Activated CD4-positive, alpha-beta T cell treated with anti-CD3 and anti-CD28 coated beads, Interleukin-2, amount 50 U/mL, for 24 hours (primary cell): ENCODE data around the gene RELB.
"Not testable (repeated sequence)": the region's sequence is repeated elsewhere in the genome, so short reads cannot be mapped to it uniquely, and the experiment has no call there.

ENCODE experiments used
- DNase-seq, 2 donors: peaks; one replicate each; pipeline ENCODE4 v3.0.0-alpha.2; 2020; ENCODE audit warnings: low read depth in 1 of 2, low spot score in 1 of 2

The RELB gene

DNA sequence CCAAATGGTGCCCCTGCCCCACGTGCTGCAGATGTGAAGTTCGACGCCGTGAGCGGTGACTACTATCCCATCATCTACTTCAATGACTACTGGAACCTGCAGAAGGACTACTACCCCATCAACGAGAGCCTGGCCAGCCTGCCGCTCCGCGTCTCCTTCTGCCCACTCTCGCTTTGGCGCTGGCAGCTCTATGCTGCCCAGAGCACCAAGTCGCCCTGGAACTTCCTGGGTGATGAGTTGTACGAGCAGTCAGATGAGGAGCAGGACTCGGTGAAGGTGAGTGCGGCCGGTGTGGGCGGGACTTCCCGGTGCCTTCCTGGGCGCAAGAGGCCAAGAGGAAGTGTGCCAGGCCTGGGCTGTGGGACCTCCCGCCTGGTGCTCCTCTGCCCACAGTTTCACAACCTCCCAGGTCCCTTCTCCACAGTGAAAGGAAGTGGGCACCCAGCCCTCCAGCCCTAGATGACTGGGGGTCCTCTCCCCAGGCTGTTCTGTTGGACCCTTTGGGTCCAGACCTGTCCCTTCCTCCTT lies 14.1 kb upstream of the RELB start:
- no peak for DNase-seq

DNA sequence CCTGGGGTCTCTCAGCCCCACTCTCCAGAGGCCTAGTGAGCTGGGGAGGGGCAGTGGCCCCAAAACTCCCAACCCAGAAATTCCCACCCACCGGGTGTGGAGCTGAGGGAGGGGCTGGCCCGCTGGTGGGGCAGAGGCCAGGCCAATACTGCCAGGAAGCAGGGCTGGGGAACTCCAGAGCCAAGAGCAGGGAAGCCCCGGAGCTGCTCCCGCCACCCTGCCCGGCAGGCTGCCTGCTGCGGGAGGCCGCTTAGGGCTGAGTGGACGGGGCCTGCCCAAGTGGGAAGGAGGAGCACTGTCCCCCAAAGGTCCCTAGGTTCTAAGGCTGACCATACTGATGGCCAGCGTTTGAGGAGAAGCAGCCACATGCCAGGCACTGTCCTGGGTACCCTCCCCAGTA lies 13.0 kb upstream of the RELB start:
- DNase-seq: no peak

DNA sequence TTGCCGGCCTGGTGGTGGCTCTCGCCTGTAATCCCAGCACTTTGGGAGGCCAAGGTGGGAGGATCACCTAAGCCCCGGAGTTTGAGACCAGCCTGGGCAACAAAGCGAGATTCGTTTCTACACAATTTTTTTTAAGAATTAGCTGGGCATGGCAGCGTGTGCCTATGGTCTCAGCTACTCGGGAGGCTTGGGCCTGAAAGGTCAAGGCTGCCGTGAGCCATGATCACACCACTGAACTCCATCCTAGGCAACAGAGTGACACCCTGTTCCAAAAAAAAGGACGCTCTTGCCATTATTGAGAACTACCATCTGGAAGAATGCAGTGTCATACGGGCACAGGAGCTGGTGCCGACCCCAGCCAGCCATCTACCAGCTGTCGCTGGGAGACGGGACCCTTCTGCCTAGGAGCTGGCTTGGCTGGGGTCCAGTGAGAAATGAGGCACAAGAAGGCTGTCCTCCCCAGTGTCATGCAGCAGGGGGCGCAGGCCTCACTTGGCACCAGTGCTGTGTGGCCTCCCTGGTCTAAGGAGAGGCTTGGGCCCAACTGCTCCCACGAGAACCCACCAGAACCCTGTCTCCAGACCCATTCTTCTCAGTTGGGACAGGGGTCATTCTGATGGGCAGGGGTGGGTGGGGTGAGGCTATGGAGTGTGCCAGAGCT lies 12.2 kb upstream of the RELB start:
- peak; percentile 32 to 41 for DNase-seq

DNA sequence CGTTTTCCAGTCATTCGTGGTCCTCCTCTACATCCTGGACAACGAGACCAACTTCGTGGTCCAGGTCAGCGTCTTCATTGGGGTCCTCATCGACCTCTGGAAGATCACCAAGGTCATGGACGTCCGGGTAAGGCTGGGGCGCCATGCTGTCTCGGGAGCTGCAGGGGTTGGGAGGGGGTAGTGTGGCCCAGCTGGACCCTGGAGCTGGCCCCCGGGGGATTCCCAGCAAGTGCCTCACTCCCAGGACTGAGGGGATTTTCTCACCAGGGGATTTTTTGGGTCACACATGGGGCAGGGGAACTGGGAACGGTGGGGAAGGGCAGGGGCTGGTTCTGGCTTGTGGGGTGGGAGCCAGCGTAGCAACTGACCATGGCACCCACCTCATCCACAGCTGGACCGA lies 10.8 kb upstream of the RELB start:
- DNase-seq: no peak

DNA sequence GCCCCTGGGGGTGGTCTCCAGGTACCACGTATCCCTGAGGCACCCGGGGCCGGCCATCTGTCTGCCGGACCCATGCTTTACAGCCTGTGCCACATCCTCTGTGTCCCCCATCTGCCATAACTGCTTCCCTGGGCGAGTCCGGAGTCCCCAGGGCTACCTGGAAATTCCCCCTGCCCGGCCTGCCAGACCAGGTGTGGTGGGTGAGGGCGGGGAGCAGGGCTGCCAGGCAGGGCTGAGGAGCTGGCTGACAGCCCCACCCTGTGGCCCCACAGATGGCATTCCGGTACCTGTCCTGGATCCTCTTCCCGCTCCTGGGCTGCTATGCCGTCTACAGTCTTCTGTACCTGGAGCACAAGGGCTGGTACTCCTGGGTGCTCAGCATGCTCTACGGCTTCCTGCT lies 10.3 kb upstream of the RELB start:
- DNase-seq: no peak

DNA sequence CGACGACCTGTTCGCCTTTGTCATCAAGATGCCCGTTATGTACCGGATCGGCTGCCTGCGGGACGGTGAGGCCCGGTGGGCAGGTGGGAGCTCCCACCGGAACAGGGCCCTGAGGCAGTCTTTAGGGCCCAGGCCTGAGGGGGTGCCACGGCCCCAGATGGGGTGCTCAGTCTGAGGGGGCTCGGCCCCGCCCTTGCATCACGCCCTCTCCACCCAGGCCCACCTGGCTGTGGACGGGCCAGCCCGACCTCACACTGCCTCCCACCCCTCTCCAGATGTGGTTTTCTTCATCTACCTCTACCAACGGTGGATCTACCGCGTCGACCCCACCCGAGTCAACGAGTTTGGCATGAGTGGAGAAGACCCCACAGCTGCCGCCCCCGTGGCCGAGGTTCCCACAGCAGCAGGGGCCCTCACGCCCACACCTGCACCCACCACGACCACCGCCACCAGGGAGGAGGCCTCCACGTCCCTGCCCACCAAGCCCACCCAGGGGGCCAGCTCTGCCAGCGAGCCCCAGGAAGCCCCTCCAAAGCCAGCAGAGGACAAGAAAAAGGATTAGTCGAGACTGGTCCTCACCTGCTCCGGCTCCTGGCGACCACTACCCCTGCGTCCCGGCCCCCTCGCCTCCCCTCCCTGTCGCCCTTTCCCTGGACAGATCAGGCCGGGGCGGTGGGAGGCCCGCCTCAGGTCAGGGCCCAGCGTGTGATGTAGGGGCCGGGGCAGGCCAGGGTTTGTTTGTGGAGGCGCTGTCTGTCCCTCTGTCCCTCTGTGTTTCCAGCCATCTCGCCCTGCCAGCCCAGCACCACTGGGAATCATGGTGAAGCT lies 8.7 kb upstream of the RELB start:
- DNase-seq: no peak

DNA sequence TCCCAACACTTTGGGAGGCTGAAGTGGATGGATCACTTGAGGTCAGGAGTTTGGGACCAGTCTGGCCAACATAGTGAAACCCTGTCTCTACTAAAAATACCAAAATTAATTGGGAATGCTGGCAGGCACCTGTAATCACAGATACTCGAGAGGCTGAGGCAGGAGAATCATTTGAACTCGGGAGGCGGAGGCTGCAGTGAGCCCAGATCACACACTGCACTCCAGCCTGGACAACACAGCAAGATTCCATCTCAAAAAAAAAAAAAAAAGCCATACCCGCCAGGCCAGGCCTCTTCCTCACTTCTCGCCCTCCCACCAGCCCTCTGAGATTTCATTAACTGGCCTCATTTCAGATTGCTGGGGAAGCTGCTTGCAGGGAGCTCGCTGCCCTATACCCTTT lies 7.7 kb upstream of the RELB start:
- DNase-seq: no peak

DNA sequence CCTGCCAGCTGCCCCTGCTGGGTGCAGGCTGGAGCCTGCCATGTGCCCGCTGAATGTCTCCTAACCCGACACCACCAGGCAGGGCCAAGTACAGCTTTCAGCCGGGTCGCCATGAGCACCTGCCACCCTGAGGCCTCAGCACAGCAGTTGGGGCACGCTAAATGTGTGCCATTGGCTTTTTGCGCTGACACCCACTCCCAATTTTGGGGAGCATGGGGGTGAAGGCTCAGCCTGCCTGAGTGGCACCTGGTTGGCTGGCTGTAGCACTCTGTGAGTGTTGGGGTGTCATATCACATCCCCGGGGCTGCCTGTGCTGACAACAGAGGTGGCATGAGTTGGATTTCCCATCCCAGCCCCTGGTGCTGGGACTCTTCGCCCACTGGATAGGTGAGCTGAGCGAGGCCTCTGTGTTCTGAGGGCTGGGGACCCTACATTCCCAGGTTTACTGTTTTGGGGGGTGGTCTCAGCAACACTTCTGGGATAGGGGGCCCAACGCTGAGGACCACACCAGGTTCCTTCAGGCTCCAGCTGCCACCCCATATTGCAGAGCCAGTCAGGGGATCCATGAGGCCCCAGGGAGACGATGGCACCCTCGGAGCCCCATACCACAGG lies 7.2 kb upstream of the RELB start:
- DNase-seq: no peak

DNA sequence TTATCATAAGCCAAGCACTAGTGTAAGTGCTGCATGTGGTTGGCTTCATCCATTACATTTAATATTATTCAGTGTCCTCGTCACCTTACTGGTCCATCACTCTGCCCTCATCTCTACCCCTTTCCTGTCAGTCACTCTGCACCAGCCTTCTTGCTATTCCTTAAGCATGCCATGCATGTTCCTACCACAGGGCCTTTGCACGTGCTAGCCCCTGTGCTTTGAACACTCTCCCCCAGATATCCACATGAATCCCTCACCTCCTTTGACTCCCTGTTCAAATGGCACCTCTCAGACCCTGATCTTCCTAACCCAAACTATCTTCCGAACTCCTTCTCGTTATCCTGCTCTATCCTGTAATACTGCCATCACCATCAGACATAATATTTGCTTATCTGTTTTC lies 3.2 kb upstream of the RELB start:
- no peak for DNase-seq

DNA sequence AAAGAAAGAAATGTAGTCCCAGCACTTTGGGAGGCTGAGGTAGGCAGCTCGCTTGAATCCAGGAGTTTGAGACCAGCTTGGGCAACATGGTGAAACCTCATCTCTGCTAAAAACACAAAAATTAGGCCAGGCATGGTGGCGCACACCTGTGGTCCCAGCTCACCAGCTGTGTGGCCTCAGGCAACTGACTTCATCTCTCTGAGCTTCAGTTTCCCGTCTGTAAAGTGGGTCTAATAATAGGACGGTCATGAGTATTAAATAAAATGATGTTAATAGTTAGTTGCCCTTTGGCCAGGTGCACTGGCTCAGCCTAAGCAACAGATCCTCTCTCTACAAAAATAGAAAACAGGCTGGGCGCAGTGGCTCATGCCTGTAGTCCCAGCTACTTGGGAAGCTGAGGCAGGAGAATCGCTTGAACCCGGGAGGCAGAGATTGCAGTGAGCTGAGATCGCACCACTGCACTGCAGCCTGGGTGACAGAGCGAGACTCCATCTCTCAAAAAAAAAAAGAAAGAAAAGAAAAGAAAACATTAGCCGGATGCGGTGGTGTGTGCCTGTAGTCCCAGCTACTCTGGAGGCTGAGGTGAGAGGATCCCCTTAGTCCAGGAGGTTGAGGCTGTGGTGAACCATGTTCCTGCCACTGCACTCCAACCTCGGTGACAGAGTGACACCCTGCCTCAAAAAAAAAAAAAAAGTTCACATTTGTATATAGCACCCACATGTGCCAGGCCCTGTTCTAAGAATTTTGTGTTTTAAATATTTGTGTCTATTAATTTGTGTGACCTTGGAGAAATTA lies 1.9 kb upstream of the RELB start:
- not testable (repeated sequence) for DNase-seq

DNA sequence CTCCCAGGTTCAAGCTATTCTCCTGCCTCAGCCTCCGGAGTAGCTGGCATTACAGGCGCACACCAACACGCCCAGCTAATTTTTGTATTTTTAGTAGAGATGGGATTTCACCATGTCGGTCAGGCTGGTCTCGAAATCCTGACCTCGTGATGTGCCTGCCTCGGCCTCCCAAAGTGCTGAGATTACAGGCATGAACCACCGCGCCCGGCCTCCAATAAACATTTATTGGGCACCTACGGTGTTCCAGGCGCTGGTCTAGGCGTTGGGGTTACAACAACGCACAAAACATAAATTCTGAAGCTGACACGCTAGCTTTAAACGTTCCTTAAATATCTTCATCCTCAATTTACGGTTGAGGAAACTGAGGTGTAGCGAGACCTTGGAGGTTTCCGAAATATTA lies 599 bp upstream of the RELB start:
- not testable (repeated sequence) for DNase-seq

DNA sequence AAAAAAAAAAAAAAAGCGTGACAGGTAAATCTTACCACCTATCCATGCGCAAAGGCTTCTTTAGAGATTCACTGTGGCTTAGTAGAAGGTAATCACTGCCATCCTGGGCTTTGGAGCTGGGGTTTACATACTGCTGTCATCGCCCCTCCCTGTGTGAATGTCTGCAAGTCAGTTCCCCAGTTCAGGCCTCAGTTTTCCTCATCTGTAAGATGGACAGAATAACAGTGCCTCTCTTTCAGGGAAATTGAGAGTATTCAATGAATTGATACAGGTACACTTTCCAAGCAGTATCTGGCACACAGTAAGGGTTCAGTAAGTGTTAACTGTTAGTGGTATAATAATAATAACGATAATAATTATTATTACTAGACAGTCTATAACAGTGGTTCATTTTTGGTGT lies 2.2 kb downstream of the RELB start:
- DNase-seq: no peak

DNA sequence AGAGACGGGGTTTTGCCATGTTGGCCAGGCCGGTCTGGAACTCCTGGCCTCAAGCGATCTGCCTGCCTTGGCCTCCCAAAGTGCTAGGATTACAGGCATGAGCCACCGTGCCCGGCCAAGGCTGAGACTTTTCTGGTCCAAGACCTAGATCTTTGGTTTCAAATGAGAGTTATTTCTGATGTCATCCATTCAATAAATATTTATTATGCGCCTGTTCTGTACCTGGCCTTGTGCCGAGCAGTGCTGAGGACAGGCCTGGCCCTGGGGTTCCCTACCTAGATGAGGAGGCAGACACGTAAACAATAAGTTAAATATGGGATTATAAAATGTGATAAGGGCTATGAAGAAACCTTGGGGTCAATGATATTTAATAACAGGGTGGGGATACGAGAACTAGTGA lies 4.5 kb downstream of the RELB start:
- DNase-seq: no peak

DNA sequence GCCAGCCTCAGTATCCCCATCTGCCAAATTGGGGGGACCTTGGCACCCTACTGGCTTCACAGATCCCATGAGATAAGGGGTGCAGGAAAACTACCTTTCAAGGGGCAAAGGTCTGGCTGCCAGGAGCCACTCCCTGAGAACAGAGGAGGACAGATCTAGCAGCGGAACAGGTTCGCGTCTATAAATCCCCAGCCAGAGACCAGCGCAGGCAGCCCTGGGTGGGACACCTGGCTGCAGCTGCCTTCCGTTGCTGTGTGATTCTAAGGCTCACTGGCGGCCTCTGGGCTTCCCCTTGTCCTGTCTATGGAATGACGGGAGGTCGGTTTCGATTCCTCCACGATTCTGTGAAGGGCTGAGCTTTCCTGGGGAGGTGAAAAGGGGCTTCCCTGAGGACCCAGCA lies 7.3 kb downstream of the RELB start:
- no peak for DNase-seq

DNA sequence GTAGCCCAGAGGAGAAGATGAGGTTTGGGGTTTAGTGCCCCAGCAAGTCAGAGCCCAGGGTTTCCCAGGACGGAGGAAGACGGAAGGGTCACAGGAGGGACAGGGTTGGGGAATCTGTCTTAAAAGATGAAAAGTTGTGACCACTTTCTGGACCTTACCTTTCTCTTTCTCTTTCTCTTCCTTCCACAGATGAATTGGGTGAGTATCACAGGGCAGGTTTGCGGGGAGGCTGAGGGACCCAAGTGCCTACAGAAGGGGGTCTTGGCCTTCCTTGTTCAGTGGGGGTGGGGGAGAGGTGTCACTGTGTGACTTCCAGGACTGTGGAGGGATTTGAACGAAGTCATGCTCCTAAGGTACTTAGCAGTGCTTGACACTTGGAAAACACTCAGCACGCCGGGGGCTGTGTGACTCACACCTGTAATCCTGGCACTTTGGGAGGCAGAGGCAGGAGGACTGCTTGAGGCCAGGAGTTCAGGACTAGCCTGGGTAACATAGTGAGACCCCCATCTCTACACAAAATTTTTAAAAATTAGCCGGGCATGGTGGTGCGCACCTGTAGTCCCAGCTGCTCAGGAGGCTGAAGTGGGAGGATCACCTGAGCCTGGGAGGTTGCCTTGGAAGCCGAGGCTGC lies 8.5 kb downstream of the RELB start:
- no peak for DNase-seq

DNA sequence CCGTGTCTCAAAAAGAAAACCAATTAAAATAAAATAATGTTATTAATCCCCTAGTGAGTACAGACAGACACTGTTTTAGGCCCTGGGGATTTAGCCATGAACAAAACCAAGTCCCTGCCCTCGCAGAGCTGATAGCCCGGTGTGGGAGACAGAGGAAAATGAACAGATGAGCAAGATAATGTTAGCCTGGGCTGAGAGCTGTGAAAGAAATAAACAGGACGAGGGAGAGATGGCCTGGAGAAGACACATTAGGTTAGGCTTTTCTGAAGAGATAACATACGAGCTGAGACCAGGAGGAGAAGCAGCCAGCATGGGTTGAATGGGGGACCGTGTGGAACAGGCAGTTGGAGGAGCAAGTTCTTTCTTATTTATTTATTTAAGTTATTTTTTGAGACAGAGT lies 9.0 kb downstream of the RELB start:
- DNase-seq: no peak

DNA sequence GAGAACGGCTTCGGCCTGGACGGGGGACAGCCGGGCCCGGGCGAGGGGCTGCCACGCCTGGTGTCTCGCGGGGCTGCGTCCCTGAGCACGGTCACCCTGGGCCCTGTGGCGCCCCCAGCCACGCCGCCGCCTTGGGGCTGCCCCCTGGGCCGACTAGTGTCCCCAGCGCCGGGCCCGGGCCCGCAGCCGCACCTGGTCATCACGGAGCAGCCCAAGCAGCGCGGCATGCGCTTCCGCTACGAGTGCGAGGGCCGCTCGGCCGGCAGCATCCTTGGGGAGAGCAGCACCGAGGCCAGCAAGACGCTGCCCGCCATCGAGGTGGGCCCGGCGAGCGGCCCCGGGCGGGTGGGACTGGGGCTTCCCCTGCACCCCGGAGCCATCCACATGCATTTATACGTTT lies 10.7 kb downstream of the RELB start:
- no peak for DNase-seq

DNA sequence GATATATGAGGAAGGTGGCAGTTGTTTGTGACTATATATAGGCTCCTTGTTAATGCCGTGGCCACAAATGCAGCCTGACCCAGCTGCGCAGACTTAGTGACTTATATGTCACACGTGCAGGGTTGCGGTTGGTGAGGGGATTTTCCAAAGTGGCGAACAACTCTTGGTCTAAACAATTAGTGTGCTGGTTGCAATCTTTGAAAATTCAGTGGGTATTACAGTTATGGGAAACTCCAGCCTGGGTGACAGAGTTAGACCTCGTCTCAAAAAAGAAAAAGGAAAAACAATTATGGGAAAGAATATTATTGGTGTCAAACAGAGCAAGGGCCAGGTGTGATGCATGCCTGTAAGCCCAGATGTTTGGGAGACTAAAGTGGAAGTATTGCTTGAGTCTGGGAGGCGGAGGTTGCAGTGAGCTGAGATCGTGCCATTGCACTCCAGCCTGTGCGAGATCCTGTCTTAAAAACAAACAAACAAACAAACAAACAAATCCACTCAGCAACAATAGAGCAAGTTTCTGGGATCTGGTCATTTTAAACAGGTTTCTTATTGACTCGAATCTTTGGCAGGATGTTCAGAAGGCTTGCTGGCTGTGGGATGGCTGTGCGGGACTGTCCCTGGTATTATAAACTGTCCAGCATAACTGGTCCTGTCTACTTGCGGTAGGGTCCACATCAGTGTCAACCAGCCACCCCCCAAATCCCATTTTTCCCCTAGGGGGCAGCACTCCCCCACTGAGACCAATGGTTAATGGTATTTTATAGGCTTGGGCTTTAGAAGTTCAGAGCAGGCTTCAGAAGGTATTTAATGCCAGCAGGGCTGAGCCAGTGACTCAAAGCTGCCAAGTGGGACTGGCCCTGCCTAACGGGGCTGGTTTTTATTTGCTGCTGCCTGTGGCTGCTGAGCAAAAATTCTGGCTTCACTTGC lies 15.4 kb downstream of the RELB start:
- peak; percentile 24 to 50 for DNase-seq

DNA sequence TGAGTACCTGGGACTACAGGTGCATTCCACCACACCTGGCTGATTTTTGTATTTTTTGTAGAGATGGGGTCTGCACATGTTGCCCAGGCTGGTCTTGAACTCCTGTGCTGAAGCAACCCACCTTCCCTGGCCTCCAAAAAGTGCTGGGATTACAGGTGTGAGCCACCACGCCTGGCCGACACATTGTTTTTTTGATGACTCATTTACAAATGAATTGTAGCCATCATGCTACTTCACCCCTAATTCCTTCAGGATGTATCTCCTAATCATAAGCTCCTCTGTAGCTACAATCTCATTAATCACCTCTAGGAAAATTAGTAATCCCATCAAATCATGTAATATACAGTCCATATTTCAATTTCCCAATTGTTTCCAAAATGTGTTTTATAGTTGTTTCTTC lies 17.9 kb downstream of the RELB start:
- no peak for DNase-seq

DNA sequence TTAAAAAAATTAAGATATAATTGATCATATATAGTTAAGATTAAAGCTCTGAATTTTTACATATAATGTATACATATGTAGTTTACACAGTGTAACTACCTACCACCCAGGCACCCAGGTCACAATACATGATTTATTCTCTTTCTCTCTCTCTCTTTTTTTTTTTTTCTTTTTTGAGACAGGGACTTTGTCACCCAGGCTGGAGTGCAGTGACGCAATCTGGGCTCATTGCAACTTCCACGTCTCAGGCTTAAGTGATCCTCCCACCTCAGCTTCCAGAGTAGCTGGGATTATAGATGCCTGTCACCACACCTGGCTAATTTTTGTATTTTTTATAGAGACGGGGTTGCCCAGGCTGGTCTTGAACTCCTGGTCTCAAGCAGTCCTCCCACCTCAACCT lies 18.8 kb downstream of the RELB start:
- no peak for DNase-seq
